Heart left ventricle (tissue), 16 donors: ENCODE data around the gene MB. TPM values are rescaled to one million over a fixed set of nuclear protein-coding genes. Genes with fewer than 3 reads are reported as not detected.
"Not testable (repeated sequence)": the region's sequence is repeated elsewhere in the genome, so short reads cannot be mapped to it uniquely, and the experiment has no call there.

Experiments used
- ATAC-seq, 4 donors: fragments of 200-7000 bp; cut with Tn5 transposase; one replicate each; pipeline ENCODE4 v1.9.1; 2020 to 2022; ENCODE audit warnings: moderate library complexity in 4 of 4, mild to moderate bottlenecking in 3 of 4, moderate number of reproducible peaks in 1 of 4
- DNase-seq, 5 donors: peaks; one replicate each; pipeline ENCODE4 v3.0.0-alpha.2; 2020
- H3K27ac ChIP-seq, 12 donors: fragments of 200-600 bp; sonication (generic) in 4 of 12; one replicate each; pipeline versions ENCODE4 v1.5.0 to v1.8.0; 2016 to 2022; ENCODE audit warnings: mild to moderate bottlenecking in 2 of 12
- H3K27me3 ChIP-seq, 9 donors: fragments of 200-600 bp; sonication (generic) in 2 of 9; one replicate each; pipeline versions ENCODE4 v1.5.1 to v1.8.0; 2016 to 2022; ENCODE audit warnings: mild to moderate bottlenecking in 3 of 9
- H3K36me3 ChIP-seq, 9 donors: fragments of 200-600 bp; sonication (generic) in 2 of 9; one replicate each; pipeline versions ENCODE4 v1.5.0 to v1.8.0; 2018 to 2022; ENCODE audit warnings: mild to moderate bottlenecking in 2 of 9
- H3K4me1 ChIP-seq, 12 donors: fragments of 200-600 bp; sonication (generic) in 4 of 12; one replicate each; pipeline versions ENCODE4 v1.5.0 to v1.8.0; 2016 to 2022; ENCODE audit warnings: mild to moderate bottlenecking in 3 of 12
- H3K4me3 ChIP-seq, 12 donors: fragments of 200-600 bp; sonication (generic) in 4 of 12; one replicate each; pipeline versions ENCODE4 v1.5.0 to v1.8.0; 2017 to 2022; ENCODE audit warnings: mild to moderate bottlenecking in 9 of 12, moderate library complexity in 4 of 12
- H3K9me3 ChIP-seq, 12 donors: fragments of 200-600 bp; sonication (generic) in 4 of 12; one replicate each; pipeline versions ENCODE4 v1.5.0 to v1.8.0; 2016 to 2022; ENCODE audit warnings: mild to moderate bottlenecking in 1 of 12
- POLR2A ChIP-seq, 2 donors: fragments of 450-650 bp; IDR thresholded peaks; one replicate each; pipeline ENCODE4 v1.6.1; 2017; ENCODE audit warnings: antibody characterized with exemption in 2 of 2, mild to moderate bottlenecking in 2 of 2, moderate library complexity in 2 of 2
- WGBS, 4 donors: extraction: QIAGEN DNeasy Blood & Tissue Kit in 2 of 4; methylation state at CpG; one replicate each; pipeline versions ENCODE4 v1.1.5 to v1.1.7; 2013 to 2018; 5-methylcytosine and 5-hydroxymethylcytosine counted together
- intact Hi-C, 10 donors: fragments of 100-400 bp; cut with DNase I; formaldehyde crosslinking; loops; one replicate each; pipeline versions ENCODE4 v1.11.1 to v1.14.2; 2022
- polyA plus RNA-seq, 2 donors: library from polyadenylated mRNA; stranded (reverse); fragments of 200-250 nt; gene quantifications; one replicate each; pipeline ENCODE4 v1.2.3, GENCODE V29; 2013
- total RNA-seq, 9 donors: library from RNA; depleted of rRNA in 2 of 9; stranded (reverse); fragments of >200 nt in 2 of 9; fragmentation: NEBNext Ultra II Directional in 3 of 9; extraction: Animal tissue kit (Norgen Biotek cat#: 25700) in 3 of 9; gene quantifications; one replicate each; pipeline versions ENCODE4 v1.1.0 to v1.2.4, GENCODE V29; 2016 to 2023
- TF ChIP-seq, protein P1 (sequence below), 12 donors: fragments of 200-600 bp; sonication (generic) in 4 of 12; IDR thresholded peaks; one replicate each; pipeline versions ENCODE4 v1.5.0 to v1.8.0; 2018 to 2022; ENCODE audit warnings: antibody characterized with exemption in 12 of 12, mild to moderate bottlenecking in 5 of 12
- donor health status: ischemic (EF 13 %, LVEDD 7.1; RV severe dilation, severe dysfunction).
- donor health status: healthy with polysubstance abuse.
- donor health status: DM: no; HTN: yes; CAD: no.
- donor health status: DM: no; HTN: no; CAD: no.
- donor health status: ischemic (EF 25% LVEDD 6.9; RV normal size, moderate dysfunction).
- donor health status: ischemic (EF 25% LVEDD 5.7; RV mildly dilated, moderate dysfunction).
- donor health status: healthy.
- donor health status: DM: yes; HTN: yes; CAD: no.
- donor health status: ischemic (EF 35%, LVEDD 5.7; RV mildly dilated, moderate dysfunction).
- donor health status: nonischemic (EF 11% LVEDD 7.7; RV severe dilation, severe dysfunction).
- donor health status: DM: yes; HTN: yes; CAD: no.
- donor health status: PGD.
- donor health status: ischemic (EF 29% LVEDD 5.4; RV normal size, mild dysfunction).
- donor health status: nonischemic (EF 23%, LVEDD 6.1; RV moderate dilation, normal function).

The MB gene
- total and polyA plus RNA-seq, 11 donors, result 6,181 to 16,840 (median 13,341) TPM

DNA sequence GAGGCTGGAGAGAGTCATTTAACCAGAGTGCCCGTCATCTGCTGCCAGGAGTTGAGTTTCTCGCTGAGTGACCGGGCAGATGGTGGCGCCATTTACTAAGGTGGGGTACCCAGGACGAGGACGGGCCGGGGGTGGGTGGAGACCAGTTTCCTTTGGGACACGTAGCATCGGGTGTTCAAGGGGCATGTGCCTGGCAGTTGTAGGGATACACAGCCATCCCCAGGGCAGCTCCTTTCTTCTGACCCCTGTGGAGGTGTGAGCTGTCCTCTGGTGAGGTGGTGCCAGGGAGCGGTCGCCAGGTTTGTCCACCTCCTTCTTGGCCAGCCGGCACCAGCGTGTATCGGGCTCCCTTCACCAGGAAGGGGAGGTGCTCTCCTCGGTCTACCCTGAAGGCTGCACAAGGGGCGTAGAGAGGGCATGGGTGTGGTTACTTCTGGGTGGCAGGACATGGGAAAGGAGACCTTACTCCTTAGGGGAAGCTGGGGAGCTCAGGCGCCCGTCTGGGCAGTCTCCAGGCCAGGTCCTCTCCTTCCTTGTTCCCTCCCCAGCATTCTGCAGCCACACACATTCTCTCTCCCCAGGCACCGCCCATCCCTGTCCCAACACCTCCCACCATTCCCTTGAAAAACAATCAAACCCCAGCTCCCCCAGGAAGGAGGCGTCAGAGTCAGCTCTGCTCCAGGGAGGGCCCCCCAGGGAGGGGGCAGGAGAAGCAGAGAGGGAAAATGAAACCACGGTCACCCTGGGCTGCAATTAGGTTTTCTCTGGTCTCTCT, 10.3 kb upstream of the MB start:
- H3K9me3 ChIP-seq, result no peaks in the 10 kb centered on the region
- peak; percentile 83 to 86 (median 85) for DNase-seq
- intact Hi-C loops, result loop anchor here (1.0 to 10.0 kb wide), 19 partner anchors 83 to 497 kb away; partner anchors contain the start of gene RASD2 (in 1 of the 10)
- no peaks in the 10 kb centered on the region for H3K27me3 ChIP-seq
- WGBS, 4 donors, result 6 to 9% (median 8%) methylated on average over 18 to 21 of the region's 21 CpGs
- no peaks in the 10 kb centered on the region for H3K36me3 ChIP-seq
- peak overlapping the region; percentile 15 to 69 (median 58) for H3K4me3 ChIP-seq
- peaks cover 0 to 36% (median 10%) of the 10 kb centered on the region in 12 donors for H3K4me1 ChIP-seq
- H3K27ac ChIP-seq, result peak overlapping the region; percentile 14 to 91 (median 82)
- TF ChIP-seq, protein P1, sequence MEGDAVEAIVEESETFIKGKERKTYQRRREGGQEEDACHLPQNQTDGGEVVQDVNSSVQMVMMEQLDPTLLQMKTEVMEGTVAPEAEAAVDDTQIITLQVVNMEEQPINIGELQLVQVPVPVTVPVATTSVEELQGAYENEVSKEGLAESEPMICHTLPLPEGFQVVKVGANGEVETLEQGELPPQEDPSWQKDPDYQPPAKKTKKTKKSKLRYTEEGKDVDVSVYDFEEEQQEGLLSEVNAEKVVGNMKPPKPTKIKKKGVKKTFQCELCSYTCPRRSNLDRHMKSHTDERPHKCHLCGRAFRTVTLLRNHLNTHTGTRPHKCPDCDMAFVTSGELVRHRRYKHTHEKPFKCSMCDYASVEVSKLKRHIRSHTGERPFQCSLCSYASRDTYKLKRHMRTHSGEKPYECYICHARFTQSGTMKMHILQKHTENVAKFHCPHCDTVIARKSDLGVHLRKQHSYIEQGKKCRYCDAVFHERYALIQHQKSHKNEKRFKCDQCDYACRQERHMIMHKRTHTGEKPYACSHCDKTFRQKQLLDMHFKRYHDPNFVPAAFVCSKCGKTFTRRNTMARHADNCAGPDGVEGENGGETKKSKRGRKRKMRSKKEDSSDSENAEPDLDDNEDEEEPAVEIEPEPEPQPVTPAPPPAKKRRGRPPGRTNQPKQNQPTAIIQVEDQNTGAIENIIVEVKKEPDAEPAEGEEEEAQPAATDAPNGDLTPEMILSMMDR (IDR thresholded peaks at IDR 0.05), result peak; percentile 35 to 77 (median 62)
- TF ChIP-seq POLR2A (IDR thresholded peaks at IDR 0.05), result peak in 1 of 2 donors; percentile 35
- peak; percentile 62 to 81 (median 70) for ATAC-seq

DNA sequence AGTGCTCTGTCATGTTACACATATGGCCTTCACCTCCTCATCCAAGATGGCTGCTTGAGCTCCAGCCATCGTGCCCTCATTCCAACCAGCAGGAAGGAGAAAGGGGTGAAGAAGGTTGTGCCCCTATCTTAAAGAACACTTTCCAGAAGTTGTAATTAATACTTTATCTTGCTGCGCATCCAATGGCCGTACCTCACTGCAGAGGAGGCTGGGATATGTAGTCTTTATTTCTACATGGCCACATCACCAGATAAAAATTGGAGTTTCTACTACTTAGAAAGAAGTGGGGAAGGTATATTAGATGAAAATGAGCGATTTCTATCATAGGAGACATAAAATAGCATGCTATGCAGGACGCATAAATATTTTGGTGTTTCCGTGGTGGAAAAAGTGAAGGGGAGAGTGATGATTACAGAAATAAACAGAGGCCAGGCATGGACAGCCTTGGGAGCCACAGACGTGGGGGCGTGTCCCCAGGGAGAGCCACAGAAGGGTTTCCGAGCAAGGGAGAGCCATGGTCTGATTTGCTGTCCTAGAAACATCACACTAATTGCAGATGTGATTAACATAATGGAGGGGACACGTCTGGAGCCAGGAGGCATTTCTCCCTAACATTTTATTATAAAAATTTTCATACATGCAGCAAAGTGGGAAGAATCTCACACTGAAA, 8.8 kb upstream of the MB start:
- TF ChIP-seq, protein P1 (IDR thresholded peaks at IDR 0.05), result no peak
- intact Hi-C loops, result loop anchor here (2.0 to 10.0 kb wide), 18 partner anchors 81 to 499 kb away; partner anchors contain the start of gene RASD2 (in 1 of the 10)
- Histone ChIP-seq H3K4me1 (peaks cover 0 to 52% (median 21%) of the 10 kb centered on the region in 12 donors), H3K27ac (peak overlapping the region in 1 of 12 donors; percentile 5), H3K4me3 (no peak overlapping the region), H3K36me3 (no peaks in the 10 kb centered on the region), H3K27me3 (no peaks in the 10 kb centered on the region), H3K9me3 (no peaks in the 10 kb centered on the region)
- WGBS, 4 donors, result 65 to 78% (median 71%) methylated on average over 10 of the region's 10 CpGs
- ATAC-seq (no peak), DNase-seq (no peak)

DNA sequence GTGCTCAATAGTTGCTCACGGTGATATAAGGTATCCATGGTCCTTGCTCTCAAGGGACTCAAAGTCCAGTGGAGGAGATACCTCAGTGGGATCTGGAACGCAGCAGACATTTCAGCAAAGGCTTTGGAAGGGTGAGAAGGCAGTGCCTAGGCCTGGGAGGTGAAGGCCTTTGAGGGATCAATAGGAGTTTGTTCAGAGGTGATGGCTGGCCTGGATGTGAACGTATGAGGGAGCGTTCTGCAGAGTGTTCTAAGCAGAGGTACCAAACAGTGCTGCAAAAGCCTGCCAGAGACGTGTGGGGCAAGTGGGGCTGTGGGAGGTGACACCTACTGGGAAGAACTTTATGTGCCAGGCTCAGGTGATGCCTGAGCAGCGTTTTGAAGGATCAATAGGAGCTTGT, 7.4 kb upstream of the MB start:
- DNase-seq, result no peak
- Histone ChIP-seq H3K4me3 (no peak overlapping the region), H3K27ac (no peak overlapping the region), H3K36me3 (no peaks in the 10 kb centered on the region), H3K9me3 (no peaks in the 10 kb centered on the region), H3K27me3 (no peaks in the 10 kb centered on the region), H3K4me1 (peaks cover 0 to 57% (median 25%) of the 10 kb centered on the region in 12 donors)
- TF ChIP-seq, protein P1 (IDR thresholded peaks at IDR 0.05), result no peak
- no peak for TF ChIP-seq POLR2A (IDR thresholded peaks at IDR 0.05)
- intact Hi-C loops, result loop anchor here in 8 of 10 donors (2.0 to 10.0 kb wide), 12 partner anchors 37 to 500 kb away; partner anchors contain the start of gene RASD2 (in 1 of the 8)
- no peak for ATAC-seq
- 86 to 95% (median 92%) methylated on average over 6 of the region's 6 CpGs for WGBS, 4 donors

DNA sequence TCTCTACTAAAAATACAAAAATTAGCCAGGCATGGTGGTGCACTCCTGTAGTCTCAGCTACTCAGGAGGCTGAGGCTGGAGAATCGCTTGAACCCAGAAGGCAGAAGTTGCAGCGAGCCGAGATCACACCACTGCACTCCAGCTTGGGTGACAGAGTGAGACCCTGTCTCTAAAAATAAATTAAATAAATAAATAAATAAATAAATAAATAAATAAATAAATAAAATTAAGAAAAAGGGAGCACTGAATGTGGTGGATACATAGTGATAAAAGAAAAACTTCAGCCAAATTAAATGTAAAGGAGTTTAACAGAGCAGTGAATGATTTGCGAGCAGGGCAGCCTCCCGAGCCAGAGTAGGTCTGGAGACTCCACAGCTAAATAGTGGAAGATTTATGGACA, 6.8 kb upstream of the MB start:
- WGBS, 4 donors, result 95 to 97% (median 96%) methylated on average over 5 of the region's 5 CpGs
- not testable (repeated sequence) for ATAC-seq, H3K9me3 ChIP-seq, H3K36me3 ChIP-seq, DNase-seq, H3K4me3 ChIP-seq, H3K27ac ChIP-seq, H3K27me3 ChIP-seq
- peaks cover 0 to 56% (median 23%) of the 10 kb centered on the region in 12 donors for H3K4me1 ChIP-seq
- intact Hi-C loops, result loop anchor here (1.0 to 10.0 kb wide), 17 partner anchors 37 to 501 kb away; partner anchors contain the start of gene RASD2 (in 1 of the 10)
